GM12878 (cell line): Measurements from ENCODE around the gene NTM. TPM values are rescaled to one million over a fixed set of nuclear protein-coding genes. Genes with fewer than 3 reads are reported as not detected.

Experiments
- ATAC-seq: fragments of 200-7000 bp; cut with Tn5 transposase; 3 replicates; pipeline ENCODE4 v1.9.1; 2020; ENCODE audit warnings: mild to moderate bottlenecking, moderate library complexity
- BruUV-seq: library from RNA; stranded (reverse); fragments of 400-500 nt; replicated peaks from 2 replicates; lab custom pipeline; 2021; lab: Mats Ljungman, UMichigan
- CTCF ChIA-PET: fragments of 300-600 bp; sonication (Branson Sonifier 250); formaldehyde crosslinking; extraction: SDS; loops from one replicate; lab custom pipeline; 2021; ENCODE audit warnings: inconsistent platforms; lab: Yijun Ruan, JAX
- POLR2A ChIA-PET: fragments of 350-600 bp; formaldehyde crosslinking; extraction: SDS; loops from one replicate; lab custom pipeline; 2021; ENCODE audit warnings: inconsistent platforms; lab: Charles Lee
- RAD21 ChIA-PET: fragments of 300-600 bp; sonication (Branson Sonifier 250); formaldehyde crosslinking; loops from one replicate; lab custom pipeline; 2023; ENCODE audit warnings: antibody characterized with exemption; ENCODE audit not compliant: unreplicated experiment; lab: Charles Lee
- SMC1A ChIA-PET: fragments of 300-600 bp; sonication (Branson Sonifier 250); formaldehyde crosslinking; loops from one replicate; lab custom pipeline; 2023; ENCODE audit not compliant: unreplicated experiment, uncharacterized antibody; lab: Charles Lee
- DNase-seq: peaks from one replicate; pipeline ENCODE4 v3.0.0-alpha.2; 2011; ENCODE audit warnings: low read depth, low spot score
- FAIRE-seq: peaks from 3 replicates; lab custom pipeline; 2011; peaks lifted over from hg19 to GRCh38; lab: Jason Lieb, UNC
- H2AFZ ChIP-seq: 2 replicates; pipeline ENCODE4 v1.6.0; 2011; ENCODE audit warnings: low read depth, low read length, control low read depth; ENCODE audit not compliant: control insufficient read depth
- H3K27ac ChIP-seq: 2 replicates; pipeline ENCODE4 v1.5.1; 2011; ENCODE audit warnings: control low read depth; ENCODE audit not compliant: control insufficient read depth, insufficient read depth
- H3K27me3 ChIP-seq, 2 experiments: replicated peaks in 1 of 2; 2 replicates each; pipeline versions ENCODE4 v1.6.0 to v1.6.1; 2011; ENCODE audit warnings: low read length in 1 of 2; ENCODE audit not compliant: control insufficient read depth in 2 of 2, insufficient read depth in 2 of 2
- H3K36me3 ChIP-seq, 2 experiments: 2 replicates each; pipeline ENCODE4 v1.5.1; 2011; ENCODE audit warnings: low read length in 1 of 2; ENCODE audit not compliant: control insufficient read depth in 2 of 2, insufficient read depth in 2 of 2
- H3K4me1 ChIP-seq: 2 replicates; pipeline ENCODE4 v1.6.1; 2011; ENCODE audit warnings: mild to moderate bottlenecking, low read length, moderate library complexity, mixed read lengths; ENCODE audit not compliant: control insufficient read depth, insufficient read depth
- H3K4me2 ChIP-seq: 2 replicates; pipeline ENCODE4 v1.6.0; 2011; ENCODE audit warnings: control low read depth; ENCODE audit not compliant: control insufficient read depth, insufficient read depth
- H3K4me3 ChIP-seq: fragments of 200-600 bp; sonication (generic); 2 replicates; pipeline ENCODE4 v1.5.1; 2016
- H3K79me2 ChIP-seq: 2 replicates; pipeline ENCODE4 v1.6.0; 2011; ENCODE audit warnings: low read length; ENCODE audit not compliant: control insufficient read depth, insufficient read depth
- H3K9ac ChIP-seq: 2 replicates; pipeline ENCODE4 v1.8.0; 2011; ENCODE audit warnings: low read length, control low read depth, mixed read lengths; ENCODE audit not compliant: control insufficient read depth, insufficient read depth
- H3K9me3 ChIP-seq: replicated peaks from 3 replicates; pipeline ENCODE4 v1.5.1; 2011; ENCODE audit warnings: mild to moderate bottlenecking, low read length; ENCODE audit not compliant: control insufficient read depth, insufficient read depth
- H4K20me1 ChIP-seq: 2 replicates; pipeline ENCODE4 v1.6.0; 2011; ENCODE audit not compliant: control insufficient read depth, insufficient read depth
- ATF7 ChIP-seq: fragments of 450-650 bp; IDR thresholded peaks from 2 replicates; pipeline ENCODE4 v1.6.1; 2016; ENCODE audit warnings: low read depth, mild to moderate bottlenecking
- CHD4 ChIP-seq: fragments of 200-600 bp; sonication (generic); IDR thresholded peaks from 2 replicates; pipeline ENCODE4 v1.6.1; 2016; ENCODE audit warnings: mild to moderate bottlenecking
- MEF2B ChIP-seq: fragments of 450-650 bp; IDR thresholded peaks from 2 replicates; pipeline ENCODE4 v1.6.1; 2018; ENCODE audit warnings: mild to moderate bottlenecking, moderate library complexity; ENCODE audit not compliant: partially characterized antibody, poor library complexity, severe bottlenecking
- RB1 ChIP-seq: fragments of 450-650 bp; formaldehyde crosslinking; IDR thresholded peaks from 2 replicates; pipeline ENCODE4 v1.6.1; 2017; ENCODE audit warnings: mild to moderate bottlenecking, borderline replicate concordance
- SREBF2 ChIP-seq: IDR thresholded peaks from 2 replicates; pipeline ENCODE4 v1.6.1; 2012; ENCODE audit warnings: mild to moderate bottlenecking, low read length
- WRNIP1 ChIP-seq: IDR thresholded peaks from 2 replicates; pipeline ENCODE4 v1.6.1; 2011; ENCODE audit warnings: low read depth, low read length, improper control_type of control experiment, borderline replicate concordance
- WGBS: methylation state at CpG from one replicate; pipeline ENCODE4 v1.1.6; 2016; ENCODE audit warnings: low lambda C conversion rate; ENCODE audit not compliant: insufficient replicate concordance, insufficient coverage; ENCODE audit errors: missing lambda C conversion rate; 5-methylcytosine and 5-hydroxymethylcytosine counted together
- in situ Hi-C: fragments of 300-500 bp; cut with MboI; formaldehyde crosslinking; loops from 9 replicates; pipeline ENCODE4 v1.14.3; 2018; ENCODE audit warnings: mixed read lengths
- intact Hi-C: fragments of 100-400 bp; cut with micrococcal nuclease; formaldehyde crosslinking; loops from one replicate; pipeline ENCODE4 v1.14.2; 2022; ENCODE audit not compliant: unreplicated experiment
- polyA plus RNA-seq, 11 experiments: library from polyadenylated mRNA; depleted of rRNA in 4 of 11; unstranded in 6 of 11; stranded (reverse) in 5 of 11; fragments of >200 nt; fragmentation: Nextera tagmentation in 4 of 11; fragmentation: Illumina TruSeq in 1 of 11; extraction: Ambion mirVana in 4 of 11; extraction: Trizol in 1 of 11; gene quantifications; 1 replicate in 1 of 11; 2 replicates in 10 of 11; pipeline versions ENCODE4 v1.2.1 to v1.2.3, GENCODE V29; 2011 to 2016; ENCODE audit warnings: inconsistent platforms in 2 of 11, missing spikeins in 2 of 11, low read depth in 1 of 11
- total RNA-seq, 4 experiments: library from RNA; depleted of rRNA in 3 of 4; stranded (reverse); fragments of >200 nt in 3 of 4; fragmentation: Illumina TruSeq in 1 of 4; extraction: Trizol in 1 of 4; gene quantifications; 2 replicates each; pipeline versions ENCODE4 v1.2.1 to v1.2.3, GENCODE V29; 2013 to 2021
- TF ChIP-seq, protein P1 (sequence below): IDR thresholded peaks from 2 replicates; pipeline ENCODE4 v1.6.1; 2012; ENCODE audit warnings: improper control_type of control experiment, low read depth, low read length; ENCODE audit not compliant: insufficient replicate concordance

Gene NTM
- total and polyA plus RNA-seq, 10 of the 15 experiments (the other 5 are each of a cell fraction or from before 2014, with no cell fraction given) = not detected

- TF ChIP-seq WRNIP1 = no peak
These were observed 117.8 kb downstream of the NTM start (continued) for GRCh38 chr11:131488238-131488637.

GRCh38 chr11:131491503-131491902, 121.1 kb downstream of the NTM start:
- ChIA-PET SMC1A (no interaction called here), POLR2A (no interaction called here), RAD21 (no interaction called here), CTCF (no interaction called here)
- intact Hi-C loops = no loop called here
- no peaks in the 10 kb centered on the region for H3K79me2 ChIP-seq
- no peak overlapping the region for H3K4me3 ChIP-seq
- no peaks in the 10 kb centered on the region for H3K36me3 ChIP-seq
- in situ Hi-C loops = no loop called here
- no peak overlapping the region for H3K9ac ChIP-seq
- 26% methylated on average over 4 of the region's 4 CpGs for WGBS
- ATAC-seq (no peak), DNase-seq (no peak), FAIRE-seq (no peak)
- H3K27me3 ChIP-seq = peaks cover 0 to 7% of the 10 kb centered on the region in 2 experiments; a peak in 2 of 4 replicates
- no peaks in the 10 kb centered on the region; the same call in 1 of the 2 replicates for H4K20me1 ChIP-seq
- H3K4me1 ChIP-seq = no peaks in the 10 kb centered on the region
- no TSS peak for BruUV-seq
- no peak overlapping the region for H2AFZ ChIP-seq
- H3K9me3 ChIP-seq = no peaks in the 10 kb centered on the region
- H3K27ac ChIP-seq = no peak overlapping the region
- no peak for TF ChIP-seq WRNIP1
- no peak for TF ChIP-seq RB1
- no peak overlapping the region for H3K4me2 ChIP-seq

DNA sequence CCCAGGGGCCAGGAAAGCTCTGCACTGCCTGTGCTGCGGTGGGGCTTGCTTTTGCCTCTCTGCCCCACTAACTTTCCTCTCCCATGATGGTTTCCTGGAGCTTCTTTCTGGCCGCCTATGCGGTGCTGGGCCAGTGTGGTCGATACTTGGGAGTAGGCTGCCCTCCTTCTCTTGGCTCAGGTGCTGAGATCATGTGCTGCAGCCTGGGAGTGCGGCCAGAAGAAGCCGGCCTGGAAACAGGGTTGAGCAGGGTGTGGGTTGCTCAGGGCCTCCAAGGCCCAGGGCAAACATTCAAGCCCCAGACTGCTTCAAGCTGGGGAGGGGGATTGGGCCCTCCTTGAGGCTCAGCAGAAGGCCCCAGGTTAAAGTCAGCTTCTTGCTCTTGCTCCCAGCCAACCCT, 125.0 kb downstream of the NTM start:
- Histone ChIP-seq H3K27ac (no peak overlapping the region), H2AFZ (no peak overlapping the region), H3K79me2 (no peaks in the 10 kb centered on the region), H4K20me1 (no peaks in the 10 kb centered on the region; the same call in 1 of the 2 replicates), H3K4me1 (no peaks in the 10 kb centered on the region), H3K36me3 (no peaks in the 10 kb centered on the region), H3K9ac (no peak overlapping the region), H3K4me3 (no peak overlapping the region), H3K27me3 (peaks cover 0 to 7% of the 10 kb centered on the region in 2 experiments; a peak in 2 of 4 replicates), H3K4me2 (no peak overlapping the region), H3K9me3 (no peaks in the 10 kb centered on the region)
- no peak for DNase-seq
- TF ChIP-seq ATF7 (no peak), SREBF2 (no peak), MEF2B (no peak), CHD4 (no peak)
- TF ChIP-seq, protein P1, sequence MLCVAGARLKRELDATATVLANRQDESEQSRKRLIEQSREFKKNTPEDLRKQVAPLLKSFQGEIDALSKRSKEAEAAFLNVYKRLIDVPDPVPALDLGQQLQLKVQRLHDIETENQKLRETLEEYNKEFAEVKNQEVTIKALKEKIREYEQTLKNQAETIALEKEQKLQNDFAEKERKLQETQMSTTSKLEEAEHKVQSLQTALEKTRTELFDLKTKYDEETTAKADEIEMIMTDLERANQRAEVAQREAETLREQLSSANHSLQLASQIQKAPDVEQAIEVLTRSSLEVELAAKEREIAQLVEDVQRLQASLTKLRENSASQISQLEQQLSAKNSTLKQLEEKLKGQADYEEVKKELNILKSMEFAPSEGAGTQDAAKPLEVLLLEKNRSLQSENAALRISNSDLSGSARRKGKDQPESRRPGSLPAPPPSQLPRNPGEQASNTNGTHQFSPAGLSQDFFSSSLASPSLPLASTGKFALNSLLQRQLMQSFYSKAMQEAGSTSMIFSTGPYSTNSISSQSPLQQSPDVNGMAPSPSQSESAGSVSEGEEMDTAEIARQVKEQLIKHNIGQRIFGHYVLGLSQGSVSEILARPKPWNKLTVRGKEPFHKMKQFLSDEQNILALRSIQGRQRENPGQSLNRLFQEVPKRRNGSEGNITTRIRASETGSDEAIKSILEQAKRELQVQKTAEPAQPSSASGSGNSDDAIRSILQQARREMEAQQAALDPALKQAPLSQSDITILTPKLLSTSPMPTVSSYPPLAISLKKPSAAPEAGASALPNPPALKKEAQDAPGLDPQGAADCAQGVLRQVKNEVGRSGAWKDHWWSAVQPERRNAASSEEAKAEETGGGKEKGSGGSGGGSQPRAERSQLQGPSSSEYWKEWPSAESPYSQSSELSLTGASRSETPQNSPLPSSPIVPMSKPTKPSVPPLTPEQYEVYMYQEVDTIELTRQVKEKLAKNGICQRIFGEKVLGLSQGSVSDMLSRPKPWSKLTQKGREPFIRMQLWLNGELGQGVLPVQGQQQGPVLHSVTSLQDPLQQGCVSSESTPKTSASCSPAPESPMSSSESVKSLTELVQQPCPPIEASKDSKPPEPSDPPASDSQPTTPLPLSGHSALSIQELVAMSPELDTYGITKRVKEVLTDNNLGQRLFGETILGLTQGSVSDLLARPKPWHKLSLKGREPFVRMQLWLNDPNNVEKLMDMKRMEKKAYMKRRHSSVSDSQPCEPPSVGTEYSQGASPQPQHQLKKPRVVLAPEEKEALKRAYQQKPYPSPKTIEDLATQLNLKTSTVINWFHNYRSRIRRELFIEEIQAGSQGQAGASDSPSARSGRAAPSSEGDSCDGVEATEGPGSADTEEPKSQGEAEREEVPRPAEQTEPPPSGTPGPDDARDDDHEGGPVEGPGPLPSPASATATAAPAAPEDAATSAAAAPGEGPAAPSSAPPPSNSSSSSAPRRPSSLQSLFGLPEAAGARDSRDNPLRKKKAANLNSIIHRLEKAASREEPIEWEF = no peak
- intact Hi-C loops = no loop called here
- 13% methylated on average over 5 of the region's 6 CpGs for WGBS
- CTCF ChIA-PET = interaction anchor here (1.8 kb wide), 1 partner anchor 431 kb away, joined by 4 read pairs; no protein-coding TSS in a partner anchor
- no peak for FAIRE-seq
- SMC1A ChIA-PET = no interaction called here
- no peak for ATAC-seq
- in situ Hi-C loops = no loop called here
- RAD21 ChIA-PET = no interaction called here
- no TSS peak for BruUV-seq
- POLR2A ChIA-PET = no interaction called here
